ENCODE results near the gene TAX1BP1.

Gene TAX1BP1

GRCh38 chr7:27745064-27745583, 5.2 kb downstream of the TAX1BP1 start:
- Histone ChIP-seq H3K36me3 (ENCODE audit: control insufficient read depth, insufficient read depth, low read length) (no peaks in the 10 kb centered on the region), H3K79me2 (peaks cover 26% of the 10 kb centered on the region), H3K9me3 (ENCODE audit: control insufficient read depth, low read length) (no peaks in the 10 kb centered on the region), H3K4me2 (ENCODE audit: low read length) (no peak overlapping the region), H3K4me3 (ENCODE audit: low read depth, low read length) (no peak overlapping the region), H3K4me1 (peaks cover 4% of the 10 kb centered on the region), H3K9ac (no peak overlapping the region), H3K27me3 (ENCODE audit: control insufficient read depth, insufficient read depth, low read length) (no peaks in the 10 kb centered on the region), H2AFZ (no peak overlapping the region), H3K27ac (no peak overlapping the region)
- peak; percentile 63 for TF ChIP-seq CTCF (IDR thresholded peaks at IDR 0.05)

GRCh38 chr7:27746486-27746885, 6.5 kb downstream of the TAX1BP1 start:
- Histone ChIP-seq H3K4me2 (ENCODE audit: low read length) (no peak overlapping the region), H3K4me3 (ENCODE audit: low read depth, low read length) (no peak overlapping the region), H3K27me3 (ENCODE audit: control insufficient read depth, insufficient read depth, low read length) (no peaks in the 10 kb centered on the region), H3K27ac (no peak overlapping the region), H2AFZ (no peak overlapping the region), H3K4me1 (peaks cover 2% of the 10 kb centered on the region), H3K36me3 (ENCODE audit: control insufficient read depth, insufficient read depth, low read length) (no peaks in the 10 kb centered on the region), H3K9ac (no peak overlapping the region), H3K79me2 (peaks cover 23% of the 10 kb centered on the region), H3K9me3 (ENCODE audit: control insufficient read depth, low read length) (no peaks in the 10 kb centered on the region)
- no peak for TF ChIP-seq CTCF (IDR thresholded peaks at IDR 0.05)

- TF ChIP-seq CTCF (IDR thresholded peaks at IDR 0.05) = no peak
- Histone ChIP-seq H3K27ac (no peak overlapping the region), H3K4me2 (ENCODE audit: low read length) (no peak overlapping the region), H3K9ac (no peak overlapping the region), H3K9me3 (ENCODE audit: control insufficient read depth, low read length) (no peaks in the 10 kb centered on the region), H2AFZ (no peak overlapping the region), H3K79me2 (peaks cover 21% of the 10 kb centered on the region), H3K4me1 (peaks cover 2% of the 10 kb centered on the region), H3K27me3 (ENCODE audit: control insufficient read depth, insufficient read depth, low read length) (no peaks in the 10 kb centered on the region), H3K4me3 (ENCODE audit: low read depth, low read length) (no peak overlapping the region), H3K36me3 (ENCODE audit: control insufficient read depth, insufficient read depth, low read length) (no peaks in the 10 kb centered on the region)
Observed at GRCh38 chr7:27746978-27747377, 7.0 kb downstream of the TAX1BP1 start.

- H3K4me2 ChIP-seq (ENCODE audit: low read length) = no peak overlapping the region
- H3K79me2 ChIP-seq = peaks cover 18% of the 10 kb centered on the region
- no peaks in the 10 kb centered on the region for H3K9me3 ChIP-seq (ENCODE audit: control insufficient read depth, low read length)
- no peaks in the 10 kb centered on the region for H3K36me3 ChIP-seq (ENCODE audit: control insufficient read depth, insufficient read depth, low read length)
- no peak overlapping the region for H3K27ac ChIP-seq
- H3K27me3 ChIP-seq (ENCODE audit: control insufficient read depth, insufficient read depth, low read length) = no peaks in the 10 kb centered on the region
- no peak overlapping the region for H3K9ac ChIP-seq
- no peak overlapping the region for H3K4me3 ChIP-seq (ENCODE audit: low read depth, low read length)
- no peak overlapping the region for H2AFZ ChIP-seq
- TF ChIP-seq CTCF (IDR thresholded peaks at IDR 0.05) = no peak
- H3K4me1 ChIP-seq = peaks cover 2% of the 10 kb centered on the region
Observed at GRCh38 chr7:27747589-27748368, 7.8 kb downstream of the TAX1BP1 start.

GRCh38 chr7:27750316-27750715, 10.4 kb downstream of the TAX1BP1 start:
- no peaks in the 10 kb centered on the region for H3K4me1 ChIP-seq
- no peak overlapping the region for H3K4me3 ChIP-seq (ENCODE audit: low read depth, low read length)
- no peaks in the 10 kb centered on the region for H3K27me3 ChIP-seq (ENCODE audit: control insufficient read depth, insufficient read depth, low read length)
- H3K4me2 ChIP-seq (ENCODE audit: low read length) = no peak overlapping the region
- TF ChIP-seq CTCF (IDR thresholded peaks at IDR 0.05) = no peak
- H2AFZ ChIP-seq = no peak overlapping the region
- no peak overlapping the region for H3K27ac ChIP-seq
- no peak overlapping the region for H3K9ac ChIP-seq
- H3K9me3 ChIP-seq (ENCODE audit: control insufficient read depth, low read length) = no peaks in the 10 kb centered on the region
- peaks cover 20% of the 10 kb centered on the region for H3K79me2 ChIP-seq
- no peaks in the 10 kb centered on the region for H3K36me3 ChIP-seq (ENCODE audit: control insufficient read depth, insufficient read depth, low read length)

All from parathyroid adenoma (tissue), 2 donors.